Mesendoderm (in vitro differentiated cells): ENCODE data around the gene NT5DC1.

ENCODE experiments used
- DNase-seq: peaks from one replicate; pipeline ENCODE4 v3.0.0; 2013
- H2AK5ac ChIP-seq: 2 replicates; pipeline ENCODE4 v1.6.1; 2013; ENCODE audit warnings: low read length, inconsistent platforms
- H2BK120ac ChIP-seq: 2 replicates; pipeline ENCODE4 v1.6.1; 2013; ENCODE audit warnings: low read depth, mild to moderate bottlenecking, low read length, moderate library complexity, mixed read lengths
- H2BK15ac ChIP-seq: replicated peaks from 2 replicates; pipeline ENCODE4 v1.6.1; 2013; ENCODE audit warnings: low read depth, mild to moderate bottlenecking, moderate library complexity
- H2BK5ac ChIP-seq: 2 replicates; pipeline ENCODE4 v1.6.1; 2013; ENCODE audit warnings: low read length, inconsistent platforms
- H3K18ac ChIP-seq: 2 replicates; pipeline ENCODE4 v1.6.1; 2013; ENCODE audit warnings: mild to moderate bottlenecking, low read length, mixed read lengths
- H3K23ac ChIP-seq: one replicate; pipeline ENCODE4 v1.6.1; 2013; ENCODE audit warnings: low read length
- H3K27ac ChIP-seq: 2 replicates; pipeline ENCODE4 v1.5.1; 2013; ENCODE audit warnings: low read depth, mild to moderate bottlenecking, inconsistent platforms, low read length, moderate library complexity
- H3K27me3 ChIP-seq: 2 replicates; pipeline ENCODE4 v1.6.1; 2013; ENCODE audit warnings: low read length, control low read depth, mild to moderate bottlenecking, inconsistent platforms; ENCODE audit not compliant: insufficient read depth, poor library complexity
- H3K36me3 ChIP-seq: 2 replicates; pipeline ENCODE4 v1.6.1; 2013; ENCODE audit warnings: low read length, inconsistent platforms; ENCODE audit not compliant: control insufficient read depth, insufficient read depth
- H3K4ac ChIP-seq: one replicate; pipeline ENCODE4 v1.6.1; 2013; ENCODE audit warnings: low read depth, mild to moderate bottlenecking, low read length, moderate library complexity
- H3K4me1 ChIP-seq: 2 replicates; pipeline ENCODE4 v1.6.1; 2013; ENCODE audit warnings: low read depth, low read length, inconsistent platforms; ENCODE audit not compliant: control insufficient read depth
- H3K4me2 ChIP-seq: 2 replicates; pipeline ENCODE4 v1.6.1; 2013; ENCODE audit warnings: low read length
- H3K4me3 ChIP-seq: 2 replicates; pipeline ENCODE4 v1.5.1; 2013; ENCODE audit warnings: mild to moderate bottlenecking, low read length
- H3K56ac ChIP-seq: one replicate; pipeline ENCODE4 v1.6.1; 2013; ENCODE audit warnings: low read length
- H3K79me1 ChIP-seq: 2 replicates; pipeline ENCODE4 v1.6.1; 2013; ENCODE audit warnings: low read length, inconsistent platforms
- H3K79me2 ChIP-seq: 2 replicates; pipeline ENCODE4 v1.6.1; 2013; ENCODE audit warnings: mild to moderate bottlenecking, low read length; ENCODE audit not compliant: control insufficient read depth, insufficient read depth
- H3K9ac ChIP-seq: 2 replicates; pipeline ENCODE4 v1.6.1; 2013; ENCODE audit warnings: low read length, inconsistent platforms
- H4K5ac ChIP-seq: one replicate; pipeline ENCODE4 v1.6.1; 2013; ENCODE audit warnings: low read length
- H4K8ac ChIP-seq: one replicate; pipeline ENCODE4 v1.6.1; 2013; ENCODE audit warnings: low read depth, mild to moderate bottlenecking, control low read depth, low read length, moderate library complexity
- WGBS: extraction: QIAGEN DNeasy Blood & Tissue Kit; methylation state at CpG from one replicate; pipeline ENCODE4 v1.1.7; 2013; ENCODE audit warnings: low lambda C conversion rate, missing lambda C conversion rate; ENCODE audit not compliant: insufficient coverage; ENCODE audit errors: extremely low coverage; 5-methylcytosine and 5-hydroxymethylcytosine counted together

NT5DC1 gene

GRCh38 chr6:116214681-116215080, 114.0 kb downstream of the NT5DC1 start:
- H3K18ac ChIP-seq: no peak overlapping the region
- no CpG with 5 or more reads among the region's 1 CpG for WGBS
- DNase-seq: no peak
- no peaks in the 10 kb centered on the region for H3K27me3 ChIP-seq
- no peak overlapping the region for H4K5ac ChIP-seq
- H3K27ac ChIP-seq: no peak overlapping the region
- H3K4me1 ChIP-seq: peaks cover 4% of the 10 kb centered on the region
- H3K79me2 ChIP-seq: no peaks in the 10 kb centered on the region
- H2BK15ac ChIP-seq: no peak overlapping the region
- peak overlapping the region; percentile 76 for H4K8ac ChIP-seq
- no peak overlapping the region for H3K4ac ChIP-seq
- H2BK5ac ChIP-seq: no peak overlapping the region
- no peaks in the 10 kb centered on the region for H3K36me3 ChIP-seq
- no peak overlapping the region for H3K23ac ChIP-seq
- no peak overlapping the region for H3K9ac ChIP-seq
- no peak overlapping the region for H2BK120ac ChIP-seq
- H3K79me1 ChIP-seq: no peaks in the 10 kb centered on the region
- H3K4me3 ChIP-seq: no peak overlapping the region
- no peak overlapping the region for H3K4me2 ChIP-seq
- no peak overlapping the region for H3K56ac ChIP-seq
- no peak overlapping the region for H2AK5ac ChIP-seq

- no peak overlapping the region for H2AK5ac ChIP-seq
- H3K36me3 ChIP-seq: no peaks in the 10 kb centered on the region
- H3K27me3 ChIP-seq: no peaks in the 10 kb centered on the region
- H2BK120ac ChIP-seq: no peak overlapping the region
- H4K8ac ChIP-seq: no peak overlapping the region
- no peak overlapping the region for H3K4ac ChIP-seq
- no peak overlapping the region for H3K9ac ChIP-seq
- no peak overlapping the region for H3K4me2 ChIP-seq
- no peak overlapping the region for H4K5ac ChIP-seq
- no peak overlapping the region for H3K27ac ChIP-seq
- WGBS: no CpG with 5 or more reads among the region's 5 CpGs
- no peak overlapping the region for H3K23ac ChIP-seq
- no peaks in the 10 kb centered on the region for H3K79me1 ChIP-seq
- H3K4me1 ChIP-seq: peaks cover 2% of the 10 kb centered on the region
- no peak overlapping the region for H2BK5ac ChIP-seq
- no peak overlapping the region for H3K4me3 ChIP-seq
- H2BK15ac ChIP-seq: no peak overlapping the region
- no peaks in the 10 kb centered on the region for H3K79me2 ChIP-seq
- no peak overlapping the region for H3K56ac ChIP-seq
- DNase-seq: no peak
- H3K18ac ChIP-seq: no peak overlapping the region
These were observed 114.8 kb downstream of the NT5DC1 start for GRCh38 chr6:116215414-116215813.

- Histone ChIP-seq H3K36me3 (no peaks in the 10 kb centered on the region), H2AK5ac (no peak overlapping the region), H2BK5ac (no peak overlapping the region), H2BK120ac (no peak overlapping the region), H3K4me2 (no peak overlapping the region), H4K8ac (no peak overlapping the region), H3K56ac (no peak overlapping the region), H3K18ac (no peak overlapping the region), H3K27ac (no peak overlapping the region), H3K4ac (no peak overlapping the region), H3K79me1 (no peaks in the 10 kb centered on the region), H3K23ac (no peak overlapping the region), H3K4me1 (peaks cover 4% of the 10 kb centered on the region), H3K79me2 (no peaks in the 10 kb centered on the region), H2BK15ac (no peak overlapping the region), H4K5ac (no peak overlapping the region), H3K4me3 (no peak overlapping the region), H3K9ac (no peak overlapping the region), H3K27me3 (no peaks in the 10 kb centered on the region)
- WGBS: no CpG with 5 or more reads among the region's 1 CpG
- DNase-seq: peak; percentile 47
These were observed 116.4 kb downstream of the NT5DC1 start for GRCh38 chr6:116217069-116217468.

GRCh38 chr6:116218172-116218633, 117.5 kb downstream of the NT5DC1 start:
- H3K23ac ChIP-seq: no peak overlapping the region
- H2BK15ac ChIP-seq: no peak overlapping the region
- no peak overlapping the region for H3K56ac ChIP-seq
- no peak overlapping the region for H3K27ac ChIP-seq
- H3K9ac ChIP-seq: no peak overlapping the region
- H3K4me2 ChIP-seq: no peak overlapping the region
- no peak overlapping the region for H2BK120ac ChIP-seq
- peaks cover 4% of the 10 kb centered on the region for H3K4me1 ChIP-seq
- no peak overlapping the region for H3K4ac ChIP-seq
- no peak overlapping the region for H2BK5ac ChIP-seq
- WGBS: 100% methylated on average over 1 of the region's 3 CpGs
- DNase-seq: no peak
- H3K79me1 ChIP-seq: no peaks in the 10 kb centered on the region
- no peak overlapping the region for H3K18ac ChIP-seq
- H3K36me3 ChIP-seq: no peaks in the 10 kb centered on the region
- H3K27me3 ChIP-seq: no peaks in the 10 kb centered on the region
- H4K8ac ChIP-seq: no peak overlapping the region
- H4K5ac ChIP-seq: no peak overlapping the region
- no peak overlapping the region for H3K4me3 ChIP-seq
- no peaks in the 10 kb centered on the region for H3K79me2 ChIP-seq
- no peak overlapping the region for H2AK5ac ChIP-seq

- H2AK5ac ChIP-seq: no peak overlapping the region
- no peak overlapping the region for H3K23ac ChIP-seq
- H2BK120ac ChIP-seq: no peak overlapping the region
- H3K27me3 ChIP-seq: no peaks in the 10 kb centered on the region
- no CpG with 5 or more reads among the region's 5 CpGs for whole genome bisulfite sequencing
- H3K56ac ChIP-seq: no peak overlapping the region
- H3K4me3 ChIP-seq: no peak overlapping the region
- H3K4ac ChIP-seq: no peak overlapping the region
- peaks cover 4% of the 10 kb centered on the region for H3K4me1 ChIP-seq
- no peaks in the 10 kb centered on the region for H3K79me2 ChIP-seq
- H3K36me3 ChIP-seq: no peaks in the 10 kb centered on the region
- H2BK15ac ChIP-seq: no peak overlapping the region
- no peak overlapping the region for H3K9ac ChIP-seq
- no peak overlapping the region for H4K8ac ChIP-seq
- no peak overlapping the region for H3K18ac ChIP-seq
- H3K79me1 ChIP-seq: no peaks in the 10 kb centered on the region
- H4K5ac ChIP-seq: no peak overlapping the region
- H2BK5ac ChIP-seq: no peak overlapping the region
- DNase-seq: no peak
- no peak overlapping the region for H3K27ac ChIP-seq
- H3K4me2 ChIP-seq: no peak overlapping the region
These were observed 118.2 kb downstream of the NT5DC1 start for GRCh38 chr6:116218866-116219265.

GRCh38 chr6:116221067-116221466, 120.4 kb downstream of the NT5DC1 start:
- H3K56ac ChIP-seq: no peak overlapping the region
- H3K18ac ChIP-seq: no peak overlapping the region
- H3K23ac ChIP-seq: no peak overlapping the region
- no peaks in the 10 kb centered on the region for H3K36me3 ChIP-seq
- no peak overlapping the region for H3K9ac ChIP-seq
- no peak overlapping the region for H4K5ac ChIP-seq
- WGBS: no CpG with 5 or more reads among the region's 3 CpGs
- H3K4ac ChIP-seq: peak overlapping the region; percentile 31
- H3K4me1 ChIP-seq: peaks cover 4% of the 10 kb centered on the region
- no peak overlapping the region for H4K8ac ChIP-seq
- H2BK15ac ChIP-seq: no peak overlapping the region
- H2BK5ac ChIP-seq: peak overlapping the region; percentile 34
- no peaks in the 10 kb centered on the region for H3K79me2 ChIP-seq
- no peak overlapping the region for H3K4me3 ChIP-seq
- H2BK120ac ChIP-seq: no peak overlapping the region
- H2AK5ac ChIP-seq: no peak overlapping the region
- DNase-seq: peak; percentile 59
- H3K27me3 ChIP-seq: no peaks in the 10 kb centered on the region
- H3K4me2 ChIP-seq: no peak overlapping the region
- H3K79me1 ChIP-seq: no peaks in the 10 kb centered on the region
- H3K27ac ChIP-seq: peak overlapping the region; percentile 51
